ENCODE data around the gene CCDC54.

DNA sequence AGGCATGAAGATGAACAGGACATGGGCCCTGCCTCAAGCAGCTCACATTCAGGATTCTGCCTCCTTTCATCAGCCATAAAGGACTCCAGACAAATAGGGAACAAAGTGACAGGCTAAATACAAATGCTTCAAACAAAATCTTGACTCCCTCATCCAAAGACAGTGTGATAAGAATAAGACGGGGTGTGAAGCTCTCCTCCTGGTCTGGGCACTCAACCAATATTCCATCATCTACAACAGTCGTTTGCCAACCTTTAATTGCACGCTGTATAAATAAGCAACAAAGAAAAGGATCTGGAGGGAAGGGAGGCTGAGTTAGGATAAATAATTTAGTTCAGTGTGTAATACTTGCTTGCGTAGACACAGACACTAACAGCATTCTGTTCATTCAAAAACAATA, 5.4 kb downstream of the CCDC54 start:
- TF ChIP-seq CTCF (IDR thresholded peaks at IDR 0.05), result no peak
- no peak for TF ChIP-seq POLR2A (IDR thresholded peaks at IDR 0.05)
